Sigmoid colon (tissue), 7 donors: ENCODE results near the gene ALDOB. TPM values are rescaled to one million over a fixed set of nuclear protein-coding genes. Genes with fewer than 3 reads are reported as not detected.
A peak's percentile ranks its signal among the peaks of the same experiment; 100 is the strongest.
"Not testable (repeated sequence)": the region's sequence is repeated elsewhere in the genome, so short reads cannot be mapped to it uniquely, and the experiment has no call there.

Source experiments
- DNase-seq: peaks from one replicate; pipeline ENCODE4 v3.0.0-alpha.2; 2019
- H3K27ac ChIP-seq, 4 donors: fragments of 200-600 bp; sonication (generic); one replicate each; pipeline ENCODE4 v1.5.1; 2016 to 2019; ENCODE audit warnings: mild to moderate bottlenecking in 1 of 4
- H3K27me3 ChIP-seq, 3 donors: fragments of 200-600 bp; sonication (generic); one replicate each; pipeline ENCODE4 v1.5.1; 2019; ENCODE audit warnings: mild to moderate bottlenecking in 1 of 3
- H3K36me3 ChIP-seq, 4 donors: fragments of 200-600 bp; sonication (generic); one replicate each; pipeline ENCODE4 v1.5.1; 2016 to 2019
- H3K4me1 ChIP-seq, 4 donors: fragments of 200-600 bp; sonication (generic); one replicate each; pipeline ENCODE4 v1.5.1; 2017 to 2019
- H3K4me3 ChIP-seq, 4 donors: fragments of 200-600 bp; sonication (generic); one replicate each; pipeline ENCODE4 v1.5.1; 2017 to 2019; ENCODE audit warnings: mild to moderate bottlenecking in 2 of 4, moderate library complexity in 1 of 4
- H3K9me3 ChIP-seq, 4 donors: fragments of 200-600 bp in 3 of 4; sonication (generic) in 3 of 4; one replicate each; pipeline versions ENCODE4 v1.5.1 to v1.6.1; 2013 to 2019
- CTCF ChIP-seq, 4 experiments: fragments of 450-650 bp in 3 of 4; fragments of 200-600 bp in 1 of 4; IDR thresholded peaks; one replicate each; pipeline ENCODE4 v1.5.1; 2016 to 2019; ENCODE audit warnings: antibody characterized with exemption in 4 of 4, mild to moderate bottlenecking in 3 of 4, moderate library complexity in 2 of 4
- EP300 ChIP-seq, 4 donors: sonication (generic); formaldehyde crosslinking; IDR thresholded peaks; one replicate each; pipeline ENCODE4 v1.6.1; 2017; ENCODE audit warnings: antibody characterized with exemption in 4 of 4
- POLR2A ChIP-seq, 2 donors: fragments of 450-650 bp; IDR thresholded peaks; one replicate each; pipeline ENCODE4 v1.6.1; 2016; ENCODE audit warnings: antibody characterized with exemption in 2 of 2, mild to moderate bottlenecking in 2 of 2, moderate library complexity in 2 of 2
- POLR2AphosphoS5 ChIP-seq, 4 donors: sonication (generic); formaldehyde crosslinking; IDR thresholded peaks; one replicate each; pipeline ENCODE4 v1.6.1; 2017; ENCODE audit warnings: antibody characterized with exemption in 4 of 4
- WGBS, 2 donors: extraction: QIAGEN DNeasy Blood & Tissue Kit; methylation state at CpG; one replicate each; pipeline ENCODE4 v1.1.7; 2013; 5-methylcytosine and 5-hydroxymethylcytosine counted together
- intact Hi-C: fragments of 100-400 bp; cut with DNase I; formaldehyde crosslinking; loops from one replicate; pipeline ENCODE4 v1.15.1; 2023
- polyA plus RNA-seq, 3 donors: library from polyadenylated mRNA; stranded (reverse); fragments of 200-250 nt; gene quantifications; one replicate each; pipeline ENCODE4 v1.2.3, GENCODE V29; 2013
- total RNA-seq, 4 donors: library from RNA; depleted of rRNA; stranded (reverse); fragments of >200 nt; gene quantifications; one replicate each; pipeline ENCODE4 v1.1.0, GENCODE V29; 2016
- donor health status: healthy with polysubstance abuse.
- donor health status: Bipolar disorder and iron deficiency.
- donor health status: healthy.

The ALDOB gene
- total and polyA plus RNA-seq, 7 donors, result 0.82 to 40.5 (median 1.1) TPM; not detected in 2

- DNase-seq, result no peak
- 43 to 65% methylated on average over 6 of the region's 6 CpGs for WGBS, 2 donors
- Histone ChIP-seq H3K9me3 (no peaks in the 10 kb centered on the region), H3K27me3 (no peaks in the 10 kb centered on the region), H3K4me3 (no peak overlapping the region), H3K27ac (no peak overlapping the region), H3K4me1 (no peaks in the 10 kb centered on the region), H3K36me3 (peaks cover 0 to 30% (median 7%) of the 10 kb centered on the region in 4 donors)
- intact Hi-C loops, result no loop called here
- TF ChIP-seq POLR2A (IDR thresholded peaks at IDR 0.05) (no peak), EP300 (IDR thresholded peaks at IDR 0.05) (no peak), POLR2AphosphoS5 (IDR thresholded peaks at IDR 0.05) (no peak), CTCF (IDR thresholded peaks at IDR 0.05) (peak in 1 of 4 experiments; percentile 8)
Measured at GRCh38 chr9:101387871-101388506, 47.6 kb downstream of the ALDOB start.

GRCh38 chr9:101384873-101385536 is 50.6 kb downstream of the ALDOB start, which contains the start of gene BAAT:
Gene BAAT, minus strand, starts transcription at chr9:101385006. Its CDS starts 13,602 bp downstream, at chr9:101371404.
- H3K27me3 ChIP-seq, H3K4me1 ChIP-seq, DNase-seq, H3K4me3 ChIP-seq, intact Hi-C loops, H3K27ac ChIP-seq, H3K9me3 ChIP-seq: not testable (repeated sequence)
- peaks cover 0 to 21% (median 4%) of the 10 kb centered on the region in 4 donors for H3K36me3 ChIP-seq
- 92 to 94% methylated on average over 11 of the region's 11 CpGs for WGBS, 2 donors

- no peaks in the 10 kb centered on the region for H3K4me1 ChIP-seq
- no peaks in the 10 kb centered on the region for H3K9me3 ChIP-seq
- H3K4me3 ChIP-seq, result no peak overlapping the region
- H3K27me3 ChIP-seq, result no peaks in the 10 kb centered on the region
- H3K36me3 ChIP-seq, result peaks cover 0 to 4% (median 0%) of the 10 kb centered on the region in 4 donors
- 87 to 93% methylated on average over 2 of the region's 2 CpGs for WGBS, 2 donors
- no peak for DNase-seq
- no peak overlapping the region for H3K27ac ChIP-seq
- intact Hi-C loops, result no loop called here
- TF ChIP-seq POLR2A (IDR thresholded peaks at IDR 0.05) (no peak), CTCF (IDR thresholded peaks at IDR 0.05) (no peak), EP300 (IDR thresholded peaks at IDR 0.05) (no peak), POLR2AphosphoS5 (IDR thresholded peaks at IDR 0.05) (no peak)
Measured at GRCh38 chr9:101383361-101383760, 52.2 kb downstream of the ALDOB start.

GRCh38 chr9:101381833-101382342 is 53.7 kb downstream of the ALDOB start:
- Histone ChIP-seq H3K27me3 (no peaks in the 10 kb centered on the region), H3K9me3 (no peaks in the 10 kb centered on the region), H3K4me1 (no peaks in the 10 kb centered on the region), H3K4me3 (no peak overlapping the region), H3K36me3 (no peaks in the 10 kb centered on the region), H3K27ac (no peak overlapping the region)
- WGBS, 2 donors, result 94 to 95% methylated on average over 2 of the region's 2 CpGs
- TF ChIP-seq POLR2A (IDR thresholded peaks at IDR 0.05), result no peak
- TF ChIP-seq CTCF (IDR thresholded peaks at IDR 0.05), result no peak
- no peak for TF ChIP-seq POLR2AphosphoS5 (IDR thresholded peaks at IDR 0.05)
- no peak for TF ChIP-seq EP300 (IDR thresholded peaks at IDR 0.05)
- intact Hi-C loops, result no loop called here
- DNase-seq, result no peak

- no peak overlapping the region for H3K27ac ChIP-seq
- DNase-seq, result no peak
- H3K4me1 ChIP-seq, result no peaks in the 10 kb centered on the region
- TF ChIP-seq POLR2AphosphoS5 (IDR thresholded peaks at IDR 0.05), result no peak
- TF ChIP-seq EP300 (IDR thresholded peaks at IDR 0.05), result no peak
- TF ChIP-seq POLR2A (IDR thresholded peaks at IDR 0.05), result no peak
- no peak for TF ChIP-seq CTCF (IDR thresholded peaks at IDR 0.05)
- 91 to 94% methylated on average over 3 of the region's 3 CpGs for WGBS, 2 donors
- no peaks in the 10 kb centered on the region for H3K36me3 ChIP-seq
- intact Hi-C loops, result no loop called here
- H3K9me3 ChIP-seq, result no peaks in the 10 kb centered on the region
- H3K27me3 ChIP-seq, result no peaks in the 10 kb centered on the region
- no peak overlapping the region for H3K4me3 ChIP-seq
Measured at GRCh38 chr9:101381118-101381517, 54.5 kb downstream of the ALDOB start.
